NCI-H510A (cell line): ENCODE results near the gene SGMS1.
"Not testable (repeated sequence)": the region's sequence is repeated elsewhere in the genome, so short reads cannot be mapped to it uniquely, and the experiment has no call there.

Experiments used
- DNase-seq: peaks from one replicate; lab custom pipeline; 2025; lab: John Stamatoyannopoulos, UW

SGMS1 gene

DNA sequence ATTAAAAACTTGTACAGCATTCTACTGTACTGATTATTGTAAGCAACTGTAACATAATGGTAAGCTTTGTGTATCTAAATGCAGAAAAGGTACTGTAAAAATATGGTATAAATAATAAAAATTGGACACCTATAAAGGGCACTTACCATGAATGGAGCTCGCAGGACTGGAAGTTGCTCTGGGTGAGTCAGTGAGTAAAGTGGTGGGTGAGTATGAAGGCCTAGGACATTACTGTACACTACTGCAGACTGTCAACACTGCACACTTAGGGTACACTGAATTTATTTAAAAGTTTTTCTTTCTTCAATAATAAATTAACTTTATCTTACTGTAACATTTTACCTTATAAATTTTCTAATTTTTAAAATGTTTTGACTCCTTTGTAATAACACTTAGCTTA is 253.8 kb downstream of the SGMS1 start:
- DNase-seq: no peak

GRCh38 chr10:50367732-50368131 is 256.0 kb downstream of the SGMS1 start:
- DNase-seq: no peak

GRCh38 chr10:50366421-50366820 is 257.3 kb downstream of the SGMS1 start:
- DNase-seq: not testable (repeated sequence)

DNA sequence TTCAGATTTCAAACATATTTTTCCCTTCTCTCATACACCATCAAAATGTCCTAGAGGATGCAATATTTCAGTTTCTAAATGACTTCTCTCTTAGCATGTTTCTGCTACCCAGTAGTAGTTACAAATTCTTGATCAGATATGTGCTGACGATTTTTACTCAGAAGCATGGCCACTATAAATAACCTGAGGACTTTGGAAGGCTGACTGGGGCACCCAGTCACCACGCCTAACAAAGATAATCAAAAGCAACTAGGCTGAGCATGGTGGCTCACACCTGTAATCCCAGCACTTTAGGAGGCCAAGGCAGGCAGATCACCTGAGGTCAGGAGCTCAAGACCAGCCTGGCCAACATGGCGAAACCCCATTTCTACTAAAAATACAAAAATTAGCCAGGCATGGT is 259.0 kb downstream of the SGMS1 start:
- DNase-seq: not testable (repeated sequence)

GRCh38 chr10:50362547-50363125 is 261.1 kb downstream of the SGMS1 start:
- DNase-seq: no peak

GRCh38 chr10:50361946-50362345 is 261.8 kb downstream of the SGMS1 start:
- DNase-seq: no peak

GRCh38 chr10:50360077-50360850 is 263.5 kb downstream of the SGMS1 start:
- no peak for DNase-seq

DNA sequence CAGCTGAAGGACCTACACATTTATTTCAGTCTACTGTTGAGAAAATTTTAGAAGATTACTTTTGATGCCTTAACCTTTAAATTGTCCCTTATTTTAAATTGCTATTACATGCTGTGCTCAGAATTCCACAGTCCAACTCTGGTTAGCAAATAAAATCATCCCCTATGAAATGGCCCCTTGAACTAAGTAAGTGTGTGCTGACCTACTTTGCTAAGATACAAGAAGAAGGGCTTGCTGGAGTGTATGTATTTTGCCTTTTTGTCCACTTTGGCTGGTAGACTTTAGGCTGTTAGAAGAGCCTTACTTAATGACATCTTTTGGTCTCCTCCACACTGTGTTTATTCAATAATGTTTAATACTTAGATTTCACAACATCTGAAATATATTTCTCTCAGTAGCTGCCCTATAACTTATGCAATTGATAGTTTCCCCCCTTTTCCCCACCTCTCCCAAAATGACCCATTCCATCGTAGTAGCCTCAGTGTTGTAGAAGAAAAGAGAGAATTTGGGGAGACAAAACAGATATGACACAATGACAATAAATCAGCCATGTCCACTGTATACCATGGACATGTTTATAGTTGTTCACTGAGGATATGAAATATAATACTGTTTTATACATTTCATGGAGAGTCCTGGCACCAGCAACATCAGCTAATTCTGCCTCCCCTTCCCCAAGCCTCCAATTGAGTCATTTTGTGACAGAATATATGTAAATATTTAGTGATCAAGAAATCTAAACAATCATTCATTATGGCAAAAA is 264.6 kb downstream of the SGMS1 start:
- no peak for DNase-seq

- no peak for DNase-seq
Observed at GRCh38 chr10:50358411-50358810, 265.3 kb downstream of the SGMS1 start.

- DNase-seq: not testable (repeated sequence)
Observed at GRCh38 chr10:50356481-50356832, 267.3 kb downstream of the SGMS1 start.

GRCh38 chr10:50355693-50356480 is 267.9 kb downstream of the SGMS1 start:
- not testable (repeated sequence) for DNase-seq

GRCh38 chr10:50351483-50352146 is 272.1 kb downstream of the SGMS1 start:
- no peak for DNase-seq

DNA sequence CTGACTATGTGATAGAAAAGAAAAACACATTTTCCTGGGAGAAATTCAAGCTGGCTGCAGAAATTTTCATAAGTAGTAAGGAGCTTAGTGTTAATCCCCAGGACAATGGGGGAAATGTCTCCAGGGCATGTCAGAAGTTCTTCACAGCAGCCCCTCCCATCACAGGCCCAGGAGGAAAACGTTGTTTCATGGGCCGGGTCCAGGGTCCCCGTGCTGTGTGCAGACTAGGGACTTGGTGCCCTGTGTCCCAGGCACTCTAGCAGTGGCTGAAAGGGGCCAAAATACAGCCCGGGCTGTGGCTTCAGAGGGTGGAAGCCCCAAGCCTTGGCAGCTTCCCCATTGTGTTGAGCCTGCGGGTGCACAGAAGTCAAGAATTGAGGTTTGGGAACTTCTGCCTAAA is 273.4 kb downstream of the SGMS1 start:
- no peak for DNase-seq

DNA sequence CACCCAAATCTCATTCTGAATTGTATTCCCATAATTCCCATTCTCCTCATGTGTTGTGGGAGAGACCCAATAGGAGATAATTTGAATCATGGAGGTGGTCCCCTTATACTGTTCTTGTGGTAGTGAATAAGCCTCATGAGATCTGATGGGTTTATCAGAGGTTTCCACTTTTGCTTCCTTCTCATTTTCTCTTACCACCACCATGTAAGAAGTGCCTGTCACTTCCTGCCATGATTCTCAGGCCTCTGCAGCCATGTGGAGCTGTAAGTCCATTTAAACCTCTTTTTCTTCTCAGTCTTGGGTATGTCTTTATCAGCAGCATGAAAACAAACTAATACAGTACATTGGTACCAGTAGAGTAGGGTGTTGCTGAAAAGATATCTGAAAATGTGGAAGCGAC is 274.2 kb downstream of the SGMS1 start:
- DNase-seq: no peak

GRCh38 chr10:50347394-50347802 is 276.4 kb downstream of the SGMS1 start:
- no peak for DNase-seq

DNA sequence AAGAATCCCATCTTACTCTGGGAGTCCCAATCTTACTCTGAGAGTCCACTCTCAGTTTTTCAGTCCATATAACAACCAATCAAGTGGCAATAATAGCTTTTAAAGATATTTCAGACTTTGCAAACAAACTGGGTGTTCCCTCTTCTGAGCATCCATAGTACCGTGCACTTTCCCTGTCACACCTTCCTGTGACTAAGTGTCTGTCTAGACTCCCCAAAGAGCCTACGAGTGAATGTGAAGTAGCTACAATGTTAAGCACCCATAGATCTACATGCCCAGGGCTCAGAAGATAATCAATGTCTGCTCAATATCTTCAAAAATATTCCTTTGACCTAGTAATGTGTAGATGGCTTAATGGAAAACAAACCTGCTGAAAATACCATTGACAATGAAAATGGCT is 276.8 kb downstream of the SGMS1 start:
- no peak for DNase-seq

- DNase-seq: no peak
Observed at GRCh38 chr10:50345545-50345944, 278.2 kb downstream of the SGMS1 start.

DNA sequence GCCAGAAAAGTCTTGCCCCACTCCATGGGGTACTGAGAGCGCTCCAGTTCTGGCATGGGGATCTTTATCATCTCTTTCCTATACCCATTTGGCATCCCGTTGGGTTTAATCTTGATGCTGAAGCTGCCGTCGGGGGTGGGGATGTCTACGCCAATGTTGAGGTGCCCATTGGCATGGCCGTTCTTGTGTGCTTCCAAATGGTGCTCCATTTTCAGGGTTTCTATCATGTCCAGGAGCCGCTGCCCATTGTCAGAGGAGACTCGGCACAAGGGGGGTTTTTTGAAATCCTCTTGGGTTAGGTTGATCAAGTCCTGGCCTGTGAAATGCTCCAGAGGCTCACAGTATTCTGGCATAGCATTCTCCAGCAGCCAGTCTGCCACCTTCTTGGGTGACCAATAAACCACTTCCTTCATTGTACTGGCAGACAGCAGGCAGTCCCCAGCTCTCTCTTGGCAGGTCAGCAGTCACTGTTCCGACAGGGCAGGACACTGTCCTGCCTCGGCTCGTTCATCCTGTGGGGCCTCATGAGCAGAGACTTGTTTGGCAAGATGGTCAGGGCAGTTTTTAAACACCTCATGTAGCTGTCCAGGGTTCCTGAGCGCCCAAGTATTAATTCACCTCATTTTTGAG is 279.9 kb downstream of the SGMS1 start:
- no peak for DNase-seq

DNA sequence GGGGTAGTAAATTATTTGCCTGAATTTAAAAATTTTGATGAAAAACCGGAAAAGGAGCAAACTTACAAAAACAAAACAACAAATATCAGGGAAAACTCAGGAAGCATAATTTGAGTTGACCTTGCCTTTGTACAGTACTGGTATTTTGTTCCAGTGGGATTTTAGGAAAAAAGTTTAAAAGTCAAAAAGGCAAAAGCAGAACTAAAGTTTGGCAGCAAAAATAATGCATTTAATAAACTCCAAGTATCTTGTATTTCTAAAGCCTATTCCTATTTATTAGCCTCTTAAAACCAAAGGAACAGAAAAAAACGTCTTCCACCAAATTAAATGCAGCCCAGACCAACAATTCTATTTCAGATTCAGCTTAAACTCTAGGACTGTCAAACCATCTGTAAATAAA is 281.8 kb downstream of the SGMS1 start:
- no peak for DNase-seq

DNA sequence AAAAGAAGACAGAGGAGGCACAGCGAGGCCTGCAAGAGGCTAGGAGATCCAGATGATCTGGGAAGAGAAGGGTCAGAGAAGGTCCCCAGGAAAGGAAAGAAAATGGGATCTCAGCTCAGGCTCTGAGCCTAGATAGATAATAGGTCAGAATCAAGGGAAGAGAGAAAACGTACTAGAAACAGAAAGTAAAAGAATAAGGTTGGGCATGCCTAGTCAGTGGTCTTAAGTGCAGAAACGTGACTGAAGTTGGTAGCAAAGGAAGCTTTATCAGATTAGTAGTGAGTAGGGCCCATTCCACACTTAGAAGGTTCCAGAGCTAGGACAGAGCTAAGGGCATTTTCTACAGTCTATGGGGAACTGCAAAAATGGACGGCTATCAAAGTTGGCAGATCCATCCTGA is 287.6 kb downstream of the SGMS1 start:
- no peak for DNase-seq

- no peak for DNase-seq
Observed at GRCh38 chr10:50335397-50335796, 288.4 kb downstream of the SGMS1 start.
